Upper lobe of left lung (tissue), 6 donors: ENCODE data around the gene KCNIP4. TPM values are rescaled to one million over a fixed set of nuclear protein-coding genes. Genes with fewer than 3 reads are reported as not detected.
A peak's percentile ranks its signal among the peaks of the same experiment; 100 is the strongest.
"Not testable (repeated sequence)": the region's sequence is repeated elsewhere in the genome, so short reads cannot be mapped to it uniquely, and the experiment has no call there.

Experiments used
- ATAC-seq, 2 donors: fragments of 200-7000 bp; cut with Tn5 transposase; one replicate each; pipeline ENCODE4 v1.9.1; 2022; ENCODE audit warnings: mild to moderate bottlenecking in 2 of 2, moderate library complexity in 2 of 2; ENCODE audit not compliant: low FRiP score in 2 of 2
- DNase-seq, 2 donors: peaks; one replicate each; pipeline ENCODE4 v3.0.0-alpha.2; 2019 to 2020
- H3K27ac ChIP-seq, 4 donors: fragments of 200-600 bp; sonication (generic); one replicate each; pipeline ENCODE4 v1.5.1; 2016 to 2019
- H3K27me3 ChIP-seq, 4 donors: fragments of 200-600 bp; sonication (generic); one replicate each; pipeline ENCODE4 v1.5.1; 2017 to 2019
- H3K36me3 ChIP-seq, 4 donors: fragments of 200-600 bp; sonication (generic); one replicate each; pipeline ENCODE4 v1.5.1; 2016 to 2019
- H3K4me1 ChIP-seq, 4 donors: fragments of 200-600 bp; sonication (generic); one replicate each; pipeline ENCODE4 v1.5.1; 2018 to 2019
- H3K4me3 ChIP-seq, 4 donors: fragments of 200-600 bp; sonication (generic); one replicate each; pipeline ENCODE4 v1.5.1; 2017 to 2019; ENCODE audit warnings: mild to moderate bottlenecking in 2 of 4, moderate library complexity in 1 of 4
- H3K9me3 ChIP-seq, 4 donors: fragments of 200-600 bp; sonication (generic); one replicate each; pipeline ENCODE4 v1.5.1; 2018 to 2019
- CTCF ChIP-seq, 6 experiments: fragments of 450-650 bp in 4 of 6; fragments of 200-600 bp in 2 of 6; sonication (generic) in 2 of 6; IDR thresholded peaks; one replicate each; pipeline ENCODE4 v1.5.1; 2016 to 2019; ENCODE audit warnings: antibody characterized with exemption in 6 of 6
- EP300 ChIP-seq, 4 donors: sonication (generic); formaldehyde crosslinking; IDR thresholded peaks; one replicate each; pipeline ENCODE4 v1.5.1; 2017; ENCODE audit warnings: antibody characterized with exemption in 4 of 4, control low read depth in 2 of 4
- POLR2A ChIP-seq, 4 donors: fragments of 450-650 bp; IDR thresholded peaks; one replicate each; pipeline ENCODE4 v1.5.1; 2016 to 2017; ENCODE audit warnings: antibody characterized with exemption in 4 of 4, mild to moderate bottlenecking in 2 of 4
- POLR2AphosphoS5 ChIP-seq, 2 donors: sonication (generic); formaldehyde crosslinking; IDR thresholded peaks; one replicate each; pipeline ENCODE4 v1.5.1; 2017; ENCODE audit warnings: antibody characterized with exemption in 2 of 2
- WGBS, 2 donors: methylation state at CpG; one replicate each; pipeline ENCODE4 v1.1.5; 2017 to 2018; 5-methylcytosine and 5-hydroxymethylcytosine counted together
- total RNA-seq, 6 donors: library from RNA; depleted of rRNA in 4 of 6; stranded (reverse); fragments of >200 nt in 4 of 6; gene quantifications; one replicate each; pipeline versions ENCODE4 v1.1.0 to v1.2.1, GENCODE V29; 2016 to 2021
- donor health status: DM: no; HTN: no; CAD: no; lungs with moderate emphysema.
- donor health status: DM: no; HTN: yes; CAD: no; lungs with severe emphysema.

The KCNIP4 gene
- total RNA-seq, 6 donors from 2014 or later = 0.20 TPM; not detected in 5

- DNase-seq (no peak), ATAC-seq (no peak)
- no peak for TF ChIP-seq POLR2A (IDR thresholded peaks at IDR 0.05)
- Histone ChIP-seq H3K4me1 (no peaks in the 10 kb centered on the region), H3K36me3 (no peaks in the 10 kb centered on the region), H3K9me3 (no peaks in the 10 kb centered on the region), H3K27me3 (no peaks in the 10 kb centered on the region), H3K4me3 (no peak overlapping the region), H3K27ac (no peak overlapping the region)
- 90 to 95% methylated on average over 1 of the region's 1 CpG for WGBS, 2 donors
Observed at GRCh38 chr4:20805716-20806115, 1142.9 kb downstream of the KCNIP4 start.

- TF ChIP-seq CTCF (IDR thresholded peaks at IDR 0.05) (no peak), EP300 (IDR thresholded peaks at IDR 0.05) (no peak), POLR2A (IDR thresholded peaks at IDR 0.05) (no peak), POLR2AphosphoS5 (IDR thresholded peaks at IDR 0.05) (no peak)
- no peak for DNase-seq
- H3K9me3 ChIP-seq = peaks cover 0 to 3% (median 1%) of the 10 kb centered on the region in 4 donors
- no peaks in the 10 kb centered on the region for H3K27me3 ChIP-seq
- ATAC-seq = no peak
- WGBS, 2 donors = 79 to 81% methylated on average over 2 of the region's 2 CpGs
- no peak overlapping the region for H3K27ac ChIP-seq
- H3K4me3 ChIP-seq = no peak overlapping the region
- no peaks in the 10 kb centered on the region for H3K4me1 ChIP-seq
- no peaks in the 10 kb centered on the region for H3K36me3 ChIP-seq
Observed at GRCh38 chr4:20787940-20788665, 1160.5 kb downstream of the KCNIP4 start.

GRCh38 chr4:20783134-20783533, 1165.4 kb downstream of the KCNIP4 start:
- not testable (repeated sequence) for H3K4me1 ChIP-seq, H3K27ac ChIP-seq, DNase-seq, H3K4me3 ChIP-seq, H3K36me3 ChIP-seq, H3K27me3 ChIP-seq, ATAC-seq
- peaks cover 0 to 14% (median 8%) of the 10 kb centered on the region in 4 donors for H3K9me3 ChIP-seq
- 91 to 95% methylated on average over 1 of the region's 1 CpG for WGBS, 2 donors

GRCh38 chr4:20778896-20779295, 1169.7 kb downstream of the KCNIP4 start:
- no peaks in the 10 kb centered on the region for H3K4me1 ChIP-seq
- H3K27me3 ChIP-seq = no peaks in the 10 kb centered on the region
- TF ChIP-seq POLR2AphosphoS5 (IDR thresholded peaks at IDR 0.05) (no peak), EP300 (IDR thresholded peaks at IDR 0.05) (no peak)
- ATAC-seq (no peak), DNase-seq (no peak)
- H3K4me3 ChIP-seq = no peak overlapping the region
- peaks cover 0 to 14% (median 8%) of the 10 kb centered on the region in 4 donors for H3K9me3 ChIP-seq
- H3K27ac ChIP-seq = no peak overlapping the region
- 48 to 50% methylated on average over 1 of the region's 1 CpG for WGBS, 2 donors
- no peaks in the 10 kb centered on the region for H3K36me3 ChIP-seq

- H3K4me3 ChIP-seq = no peak overlapping the region
- no peak for TF ChIP-seq EP300 (IDR thresholded peaks at IDR 0.05)
- TF ChIP-seq CTCF (IDR thresholded peaks at IDR 0.05) = peak; percentile 42 to 70 (median 50)
- DNase-seq = peak in 1 of 2 donors; percentile 31
- no peak overlapping the region for H3K27ac ChIP-seq
- H3K9me3 ChIP-seq = no peaks in the 10 kb centered on the region
- H3K36me3 ChIP-seq = no peaks in the 10 kb centered on the region
- peak; percentile 76 to 81 for ATAC-seq
- peaks cover 0 to 7% (median 0%) of the 10 kb centered on the region in 4 donors for H3K4me1 ChIP-seq
- H3K27me3 ChIP-seq = no peaks in the 10 kb centered on the region
- 28 to 31% methylated on average over 14 of the region's 14 CpGs for WGBS, 2 donors
Observed at GRCh38 chr4:20773144-20773997, 1175.2 kb downstream of the KCNIP4 start.

GRCh38 chr4:20764366-20764992, 1184.1 kb downstream of the KCNIP4 start:
- TF ChIP-seq POLR2AphosphoS5 (IDR thresholded peaks at IDR 0.05) (no peak), EP300 (IDR thresholded peaks at IDR 0.05) (no peak), POLR2A (IDR thresholded peaks at IDR 0.05) (no peak)
- Histone ChIP-seq H3K27me3 (no peaks in the 10 kb centered on the region), H3K36me3 (no peaks in the 10 kb centered on the region), H3K27ac (no peak overlapping the region), H3K4me1 (no peaks in the 10 kb centered on the region), H3K9me3 (no peaks in the 10 kb centered on the region), H3K4me3 (no peak overlapping the region)
- no peak for DNase-seq
- no peak for ATAC-seq
- WGBS, 2 donors = 77 to 85% methylated on average over 13 of the region's 13 CpGs
